Stimulated activated CD8-positive, alpha-beta memory T cell treated with anti-CD3 and anti-CD28 coated beads, Interleukin-4, amount 100 ng/mL, for 4 hours (primary cell): Measurements from ENCODE around the gene PCDHA10.
"Not testable (repeated sequence)": the region's sequence is repeated elsewhere in the genome, so short reads cannot be mapped to it uniquely, and the experiment has no call there.

Source experiments
- DNase-seq, 2 donors: peaks; one replicate each; pipeline ENCODE4 v3.0.0-alpha.2; 2020; ENCODE audit warnings: low read depth in 2 of 2, low spot score in 1 of 2

Gene PCDHA10, protein sequence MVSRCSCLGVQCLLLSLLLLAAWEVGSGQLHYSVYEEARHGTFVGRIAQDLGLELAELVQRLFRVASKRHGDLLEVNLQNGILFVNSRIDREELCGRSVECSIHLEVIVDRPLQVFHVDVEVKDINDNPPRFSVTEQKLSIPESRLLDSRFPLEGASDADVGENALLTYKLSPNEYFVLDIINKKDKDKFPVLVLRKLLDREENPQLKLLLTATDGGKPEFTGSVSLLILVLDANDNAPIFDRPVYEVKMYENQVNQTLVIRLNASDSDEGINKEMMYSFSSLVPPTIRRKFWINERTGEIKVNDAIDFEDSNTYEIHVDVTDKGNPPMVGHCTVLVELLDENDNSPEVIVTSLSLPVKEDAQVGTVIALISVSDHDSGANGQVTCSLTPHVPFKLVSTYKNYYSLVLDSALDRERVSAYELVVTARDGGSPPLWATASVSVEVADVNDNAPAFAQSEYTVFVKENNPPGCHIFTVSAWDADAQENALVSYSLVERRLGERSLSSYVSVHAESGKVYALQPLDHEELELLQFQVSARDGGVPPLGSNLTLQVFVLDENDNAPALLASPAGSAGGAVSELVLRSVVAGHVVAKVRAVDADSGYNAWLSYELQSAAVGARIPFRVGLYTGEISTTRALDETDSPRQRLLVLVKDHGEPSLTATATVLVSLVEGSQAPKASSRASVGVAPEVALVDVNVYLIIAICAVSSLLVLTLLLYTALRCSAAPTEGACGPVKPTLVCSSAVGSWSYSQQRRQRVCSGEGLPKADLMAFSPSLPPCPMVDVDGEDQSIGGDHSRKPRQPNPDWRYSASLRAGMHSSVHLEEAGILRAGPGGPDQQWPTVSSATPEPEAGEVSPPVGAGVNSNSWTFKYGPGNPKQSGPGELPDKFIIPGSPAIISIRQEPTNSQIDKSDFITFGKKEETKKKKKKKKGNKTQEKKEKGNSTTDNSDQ

GRCh38 chr5:140855772-140856674 lies at the start of gene PCDHA10:
Gene PCDHA10, plus strand, starts transcription at chr5:140855897. Its CDS starts 152 bp downstream, at chr5:140856049.
- DNase-seq: no peak

GRCh38 chr5:140806834-140807775 lies 48.6 kb upstream of the PCDHA10 start, which contains the start of gene PCDHA4:
Gene PCDHA4, plus strand, starts transcription at chr5:140807068.
- DNase-seq: no peak

GRCh38 chr5:140808241-140808888 lies 47.3 kb upstream of the PCDHA10 start:
- DNase-seq: not testable (repeated sequence)

DNA sequence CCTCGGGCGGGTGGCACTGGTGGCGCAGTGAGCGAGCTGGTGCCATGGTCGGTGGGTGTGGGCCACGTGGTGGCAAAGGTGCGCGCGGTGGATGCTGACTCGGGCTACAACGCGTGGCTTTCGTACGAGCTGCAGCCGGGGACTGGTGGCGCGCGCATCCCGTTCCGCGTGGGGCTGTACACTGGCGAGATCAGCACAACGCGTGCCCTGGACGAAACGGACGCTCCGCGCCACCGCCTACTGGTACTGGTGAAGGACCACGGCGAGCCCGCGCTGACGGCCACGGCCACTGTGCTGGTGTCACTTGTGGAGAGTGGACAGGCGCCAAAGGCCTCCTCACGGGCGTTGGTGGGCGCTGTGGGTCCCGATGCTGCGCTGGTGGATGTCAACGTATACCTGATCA lies 46.8 kb upstream of the PCDHA10 start:
- no peak for DNase-seq

DNA sequence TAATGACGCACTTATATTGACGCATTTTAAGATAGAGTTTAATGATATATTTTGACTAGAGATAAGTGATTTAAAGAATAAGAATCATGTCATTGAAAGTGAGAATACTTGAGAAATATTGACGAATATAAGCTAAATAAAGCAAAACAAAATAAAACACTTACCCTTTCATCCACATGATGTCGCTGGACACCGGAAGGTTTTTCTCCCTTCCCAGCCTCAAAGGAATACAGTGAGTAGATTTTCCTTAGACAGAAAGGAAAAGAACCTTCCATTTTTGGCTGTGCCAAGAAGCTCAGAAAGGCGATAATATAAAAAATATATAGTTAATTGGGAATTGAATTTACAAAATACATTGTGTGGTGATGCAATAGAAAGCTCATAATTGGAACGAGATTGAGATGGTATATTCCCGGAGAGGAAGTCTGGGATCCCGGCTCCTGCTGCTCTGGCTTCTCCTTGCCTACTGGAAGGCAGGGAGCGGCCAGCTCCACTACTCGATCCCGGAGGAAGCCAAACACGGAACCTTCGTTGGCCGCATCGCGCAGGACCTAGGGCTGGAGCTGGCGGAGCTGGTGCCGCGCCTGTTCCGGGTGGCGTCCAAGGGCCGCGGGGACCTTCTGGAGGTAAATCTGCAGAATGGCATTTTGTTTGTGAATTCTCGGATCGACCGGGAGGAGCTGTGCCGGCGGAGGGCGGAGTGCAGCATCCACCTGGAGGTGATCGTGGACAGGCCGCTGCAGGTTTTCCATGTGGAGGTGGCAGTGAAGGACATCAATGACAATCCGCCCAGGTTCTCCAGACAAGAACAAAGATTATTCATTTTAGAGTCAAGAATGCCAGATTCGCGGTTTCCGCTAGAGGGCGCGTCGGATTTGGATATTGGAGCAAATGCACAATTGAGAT lies 34.1 kb upstream of the PCDHA10 start, which contains the start of gene PCDHA5:
PCDHA5 (plus strand) TSS at position 239 of the 906 bp plus-strand sequence.
- no peak for DNase-seq

DNA sequence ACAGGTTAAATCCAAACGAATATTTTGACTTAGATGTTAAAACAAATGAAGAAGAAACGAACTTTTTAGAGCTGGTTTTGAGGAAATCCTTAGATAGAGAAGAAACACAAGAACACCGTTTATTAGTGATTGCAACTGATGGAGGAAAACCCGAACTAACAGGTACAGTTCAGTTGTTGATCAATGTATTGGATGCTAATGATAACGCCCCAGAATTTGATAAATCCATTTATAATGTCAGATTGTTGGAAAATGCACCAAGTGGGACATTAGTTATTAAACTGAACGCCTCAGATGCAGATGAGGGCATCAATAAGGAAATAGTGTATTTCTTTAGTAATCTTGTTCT lies 33.4 kb upstream of the PCDHA10 start:
- no peak for DNase-seq

DNA sequence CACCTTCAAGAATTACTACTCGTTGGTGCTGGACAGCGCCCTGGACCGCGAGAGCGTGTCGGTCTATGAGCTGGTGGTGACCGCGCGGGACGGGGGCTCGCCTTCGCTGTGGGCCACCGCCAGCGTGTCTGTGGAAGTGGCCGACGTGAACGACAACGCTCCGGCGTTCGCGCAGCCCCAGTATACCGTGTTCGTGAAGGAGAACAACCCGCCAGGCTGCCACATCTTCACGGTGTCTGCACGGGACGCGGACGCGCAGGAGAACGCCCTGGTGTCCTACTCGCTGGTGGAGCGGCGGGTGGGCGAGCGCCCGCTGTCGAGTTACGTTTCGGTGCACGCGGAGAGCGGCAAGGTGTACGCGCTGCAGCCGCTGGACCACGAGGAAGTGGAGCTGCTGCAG lies 32.7 kb upstream of the PCDHA10 start:
- DNase-seq: not testable (repeated sequence)

- DNase-seq: no peak
Observed at GRCh38 chr5:140823475-140823874, 32.2 kb upstream of the PCDHA10 start.

DNA sequence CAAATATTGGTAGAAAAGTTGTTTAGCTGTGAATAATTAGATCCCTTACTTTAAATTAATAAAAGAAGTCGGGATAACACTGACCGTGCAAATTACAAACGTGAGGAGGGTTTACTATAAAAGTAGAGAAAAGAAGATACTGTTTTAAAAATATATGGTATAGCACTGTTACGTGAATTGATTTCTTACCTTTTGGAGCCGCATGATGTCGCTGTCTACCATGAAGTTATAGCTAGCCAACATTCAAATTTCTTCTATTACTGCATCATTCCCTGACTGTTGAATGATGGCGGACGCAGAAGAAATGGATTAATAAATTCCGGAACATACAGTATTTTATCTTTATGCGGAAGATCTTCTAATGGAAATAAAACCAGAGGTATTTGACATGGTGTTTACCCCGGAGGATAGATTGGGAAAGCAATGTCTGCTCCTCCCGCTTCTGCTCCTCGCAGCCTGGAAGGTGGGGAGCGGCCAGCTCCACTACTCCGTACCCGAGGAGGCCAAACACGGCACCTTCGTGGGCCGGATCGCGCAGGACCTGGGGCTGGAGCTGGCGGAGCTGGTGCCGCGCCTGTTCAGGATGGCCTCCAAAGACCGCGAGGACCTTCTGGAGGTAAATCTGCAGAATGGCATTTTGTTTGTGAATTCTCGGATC lies 27.9 kb upstream of the PCDHA10 start, which contains the start of gene PCDHA6:
PCDHA6 (plus strand) TSS at position 257 of the 658 bp plus-strand sequence; CDS start at position 389, 132 bp downstream.
- DNase-seq: no peak

DNA sequence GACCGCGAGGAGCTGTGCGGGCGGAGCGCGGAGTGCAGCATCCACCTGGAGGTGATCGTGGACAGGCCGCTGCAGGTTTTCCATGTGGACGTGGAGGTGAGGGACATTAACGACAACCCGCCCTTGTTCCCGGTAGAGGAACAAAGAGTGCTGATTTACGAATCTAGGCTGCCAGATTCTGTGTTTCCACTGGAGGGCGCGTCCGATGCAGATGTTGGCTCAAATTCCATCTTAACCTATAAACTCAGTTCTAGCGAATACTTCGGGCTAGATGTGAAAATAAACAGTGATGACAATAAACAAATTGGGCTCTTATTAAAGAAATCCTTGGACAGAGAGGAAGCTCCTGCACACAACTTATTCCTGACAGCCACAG lies 27.3 kb upstream of the PCDHA10 start:
- DNase-seq: no peak

DNA sequence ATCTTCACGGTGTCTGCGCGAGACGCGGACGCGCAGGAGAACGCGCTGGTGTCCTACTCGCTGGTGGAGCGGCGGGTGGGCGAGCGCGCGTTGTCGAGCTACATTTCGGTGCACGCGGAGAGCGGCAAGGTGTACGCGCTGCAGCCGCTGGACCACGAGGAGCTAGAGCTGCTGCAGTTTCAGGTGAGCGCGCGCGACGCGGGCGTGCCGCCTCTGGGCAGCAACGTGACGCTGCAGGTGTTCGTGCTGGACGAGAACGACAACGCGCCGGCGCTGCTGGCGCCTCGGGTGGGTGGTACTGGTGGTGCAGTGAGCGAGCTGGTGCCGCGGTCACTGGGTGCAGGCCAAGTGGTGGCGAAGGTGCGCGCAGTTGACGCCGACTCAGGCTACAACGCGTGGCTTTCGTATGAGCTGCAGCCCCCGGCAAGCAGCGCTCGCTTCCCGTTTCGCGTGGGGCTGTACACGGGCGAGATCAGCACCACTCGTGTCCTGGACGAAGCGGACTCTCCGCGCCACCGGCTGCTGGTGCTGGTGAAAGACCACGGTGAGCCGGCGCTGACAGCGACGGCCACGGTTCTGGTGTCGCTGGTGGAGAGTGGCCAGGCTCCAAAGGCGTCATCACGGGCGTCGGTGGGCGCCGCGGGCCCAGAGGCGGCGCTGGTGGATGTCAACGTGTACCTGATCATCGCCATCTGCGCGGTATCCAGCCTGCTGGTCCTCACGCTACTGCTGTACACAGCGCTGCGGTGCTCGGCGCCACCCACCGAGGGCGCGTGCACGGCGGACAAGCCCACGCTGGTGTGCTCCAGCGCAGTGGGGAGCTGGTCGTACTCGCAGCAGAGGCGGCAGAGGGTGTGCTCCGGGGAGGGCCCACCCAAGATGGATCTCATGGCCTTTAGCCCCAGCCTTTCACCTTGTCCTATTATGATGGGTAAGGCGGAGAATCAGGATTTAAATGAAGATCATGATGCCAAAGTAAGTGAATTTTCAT lies 25.9 kb upstream of the PCDHA10 start:
- not testable (repeated sequence) for DNase-seq

- no peak for DNase-seq
Observed at GRCh38 chr5:140833993-140834392, 21.7 kb upstream of the PCDHA10 start, which contains the start of gene PCDHA7. Gene PCDHA7, plus strand, starts transcription at chr5:140834269. Its CDS starts 115 bp downstream, at chr5:140834384.

GRCh38 chr5:140834439-140835008 lies 21.2 kb upstream of the PCDHA10 start:
- not testable (repeated sequence) for DNase-seq

DNA sequence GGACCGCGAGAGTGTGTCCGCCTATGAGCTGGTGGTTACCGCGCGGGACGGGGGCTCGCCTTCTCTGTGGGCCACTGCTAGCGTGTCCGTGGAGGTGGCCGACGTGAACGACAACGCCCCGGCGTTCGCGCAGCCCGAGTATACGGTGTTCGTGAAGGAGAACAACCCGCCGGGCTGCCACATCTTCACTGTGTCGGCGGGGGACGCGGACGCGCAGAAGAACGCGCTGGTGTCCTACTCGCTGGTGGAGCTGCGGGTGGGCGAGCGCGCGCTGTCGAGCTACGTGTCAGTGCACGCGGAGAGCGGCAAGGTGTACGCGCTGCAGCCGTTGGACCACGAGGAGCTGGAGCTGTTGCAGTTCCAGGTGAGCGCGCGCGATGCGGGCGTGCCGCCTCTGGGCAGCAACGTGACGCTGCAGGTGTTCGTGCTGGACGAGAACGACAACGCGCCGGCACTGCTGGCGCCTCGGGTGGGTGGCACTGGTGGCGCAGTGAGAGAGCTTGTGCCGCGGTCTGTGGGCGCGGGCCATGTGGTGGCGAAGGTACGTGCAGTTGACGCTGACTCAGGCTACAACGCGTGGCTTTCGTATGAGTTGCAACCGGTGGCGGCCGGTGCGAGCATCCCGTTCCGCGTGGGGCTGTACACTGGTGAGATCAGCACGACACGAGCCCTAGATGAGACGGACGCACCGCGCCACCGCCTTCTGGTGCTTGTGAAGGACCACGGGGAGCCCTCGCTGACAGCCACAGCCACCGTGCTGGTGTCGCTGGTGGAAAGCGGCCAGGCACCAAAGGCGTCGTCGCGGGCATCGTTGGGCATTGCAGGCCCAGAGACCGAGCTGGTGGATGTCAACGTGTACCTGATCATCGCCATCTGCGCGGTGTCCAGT lies 19.8 kb upstream of the PCDHA10 start:
- DNase-seq: no peak
